Measurements from ENCODE around the gene TENT4A.

Gene TENT4A

GRCh38 chr5:6804766-6805501, 91.7 kb downstream of the TENT4A start:
- TF ChIP-seq CTCF (conservative IDR thresholded peaks at IDR 0.05; ENCODE audit: low read depth): no peak
- H3K27ac ChIP-seq: no peak overlapping the region
- ChIA-PET CTCF (no interaction called here), POLR2A (ENCODE audit: low non-redundant PET) (no interaction called here)
- no peak for DNase-seq (ENCODE audit: low spot score)

GRCh38 chr5:6805841-6806240, 92.6 kb downstream of the TENT4A start:
- ChIA-PET CTCF (no interaction called here), POLR2A (ENCODE audit: low non-redundant PET) (no interaction called here)
- H3K27ac ChIP-seq: no peak overlapping the region
- TF ChIP-seq CTCF (conservative IDR thresholded peaks at IDR 0.05; ENCODE audit: low read depth): no peak
- DNase-seq (ENCODE audit: low spot score): no peak

All from RWPE1 (cell line).